Measurements from ENCODE around the gene PLSCR3.

The PLSCR3 gene

DNA sequence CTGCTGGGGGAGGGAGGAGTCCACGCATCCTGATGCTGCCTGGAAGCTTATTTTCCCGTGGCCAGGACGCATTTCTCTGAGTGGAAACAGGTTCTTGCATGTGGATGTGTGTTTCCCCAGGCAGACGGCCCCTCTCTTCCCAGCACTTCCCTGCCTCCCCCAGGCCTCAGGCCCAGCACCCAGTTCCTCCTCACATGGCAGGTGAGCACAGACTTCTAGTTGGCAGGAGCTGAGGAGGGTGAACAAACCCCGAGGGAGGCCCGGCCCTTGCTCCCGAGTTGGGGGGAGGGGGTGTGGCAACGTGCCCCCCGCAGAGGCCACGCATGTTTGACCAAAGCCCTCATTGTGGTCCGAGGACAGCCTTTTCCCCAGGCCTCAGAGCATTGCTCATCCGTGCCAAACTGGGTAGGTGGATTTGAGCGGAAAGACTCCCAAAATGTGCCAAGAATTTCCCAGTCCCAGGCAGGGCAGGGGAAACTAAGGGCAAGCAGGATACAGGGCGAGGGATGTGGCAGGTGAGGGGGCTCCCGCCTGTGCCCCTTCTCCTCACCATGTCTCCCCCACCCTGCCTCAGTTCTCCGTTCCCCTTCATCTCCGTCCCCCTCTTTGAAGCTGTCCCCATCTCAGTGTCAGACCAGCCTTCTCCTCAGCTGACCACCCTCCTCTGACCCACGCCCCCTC lies 24.3 kb upstream of the PLSCR3 start:
- CTCF ChIA-PET, result no interaction called here

DNA sequence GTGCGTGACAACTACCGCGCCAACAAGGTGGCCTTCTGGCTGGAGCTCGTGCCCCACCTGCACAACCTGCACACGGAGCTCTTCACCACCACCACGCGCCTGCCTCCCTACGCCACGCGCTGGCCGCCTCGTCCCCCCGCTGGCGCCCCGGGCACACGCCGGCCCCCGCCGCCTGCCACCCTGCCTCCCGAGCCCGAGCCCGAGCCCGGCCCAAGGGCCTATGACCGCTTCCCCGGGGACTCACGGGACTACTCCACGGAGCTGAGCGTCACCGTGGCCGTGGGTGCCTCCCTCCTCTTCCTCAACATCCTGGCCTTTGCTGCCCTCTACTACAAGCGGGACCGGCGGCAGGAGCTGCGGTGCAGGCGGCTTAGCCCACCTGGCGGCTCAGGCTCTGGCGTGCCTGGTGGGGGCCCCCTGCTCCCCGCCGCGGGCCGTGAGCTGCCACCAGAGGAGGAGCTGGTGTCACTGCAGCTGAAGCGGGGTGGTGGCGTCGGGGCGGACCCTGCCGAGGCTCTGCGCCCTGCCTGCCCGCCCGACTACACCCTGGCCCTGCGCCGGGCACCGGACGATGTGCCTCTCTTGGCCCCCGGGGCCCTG lies 22.8 kb upstream of the PLSCR3 start:
- Mint-ChIP-seq H3K27me3 (peaks cover 13% of the 10 kb centered on the region), H3K9me3 (no peaks in the 10 kb centered on the region), H3K27ac (no peak overlapping the region), H3K36me3 (no peaks in the 10 kb centered on the region), H3K4me3 (no peak overlapping the region), H3K4me1 (no peaks in the 10 kb centered on the region)
- DNase-seq, result no peak
- CTCF ChIA-PET, result interaction anchor here (1.0 kb wide), 1 partner anchor 61 kb away, joined by 4 read pairs; no protein-coding TSS in a partner anchor

More for the DNA sequence above, 24.3 kb upstream of the PLSCR3 start:
- Mint-ChIP-seq H3K9me3 (no peaks in the 10 kb centered on the region), H3K4me1 (no peaks in the 10 kb centered on the region), H3K36me3 (no peaks in the 10 kb centered on the region), H3K27ac (no peak overlapping the region), H3K27me3 (peaks cover 6% of the 10 kb centered on the region), H3K4me3 (no peak overlapping the region)
- DNase-seq, result no peak

DNA sequence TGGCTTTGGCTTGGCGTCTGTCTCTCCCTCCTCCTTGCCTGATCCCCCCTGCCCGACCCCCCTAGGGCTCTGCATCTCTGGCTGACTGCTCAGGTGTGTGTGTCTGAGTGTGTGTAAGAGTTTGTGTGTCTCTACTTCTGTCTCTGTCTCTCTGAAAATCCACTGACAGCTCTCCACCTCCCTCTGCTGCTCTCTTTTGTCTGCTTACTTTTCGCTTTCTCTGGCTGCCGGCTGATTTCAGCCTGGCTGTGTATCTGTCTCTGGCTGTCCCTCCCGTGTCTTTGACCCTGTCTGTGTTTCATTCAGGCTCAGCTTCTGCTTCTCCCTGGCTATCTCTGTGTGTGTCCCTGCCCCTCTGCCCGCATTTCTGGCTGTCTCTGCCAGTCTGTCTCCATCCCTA lies 22.0 kb upstream of the PLSCR3 start:
- Mint-ChIP-seq H3K9me3 (no peaks in the 10 kb centered on the region), H3K4me1 (no peaks in the 10 kb centered on the region), H3K36me3 (no peaks in the 10 kb centered on the region), H3K27me3 (peaks cover 14% of the 10 kb centered on the region), H3K27ac (no peak overlapping the region), H3K4me3 (no peak overlapping the region)
- no peak for DNase-seq
- CTCF ChIA-PET, result interaction anchor here (1.0 kb wide), 1 partner anchor 60 kb away, joined by 4 read pairs; no protein-coding TSS in a partner anchor

DNA sequence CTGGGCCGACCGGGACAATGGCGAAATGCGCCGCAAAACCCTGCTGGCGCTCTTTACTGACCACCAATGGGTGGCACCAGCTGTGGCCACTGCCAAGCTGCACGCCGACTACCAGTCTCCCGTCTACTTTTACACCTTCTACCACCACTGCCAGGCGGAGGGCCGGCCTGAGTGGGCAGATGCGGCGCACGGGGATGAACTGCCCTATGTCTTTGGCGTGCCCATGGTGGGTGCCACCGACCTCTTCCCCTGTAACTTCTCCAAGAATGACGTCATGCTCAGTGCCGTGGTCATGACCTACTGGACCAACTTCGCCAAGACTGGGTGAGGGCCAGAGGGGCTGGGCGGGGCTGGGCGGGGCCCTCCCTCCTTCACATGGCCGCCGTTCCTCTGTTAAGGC lies 21.5 kb upstream of the PLSCR3 start:
- CTCF ChIA-PET, result no interaction called here
- Mint-ChIP-seq H3K27ac (no peak overlapping the region), H3K27me3 (peaks cover 19% of the 10 kb centered on the region), H3K4me1 (no peaks in the 10 kb centered on the region), H3K9me3 (no peaks in the 10 kb centered on the region), H3K4me3 (no peak overlapping the region), H3K36me3 (no peaks in the 10 kb centered on the region)
- DNase-seq, result no peak

DNA sequence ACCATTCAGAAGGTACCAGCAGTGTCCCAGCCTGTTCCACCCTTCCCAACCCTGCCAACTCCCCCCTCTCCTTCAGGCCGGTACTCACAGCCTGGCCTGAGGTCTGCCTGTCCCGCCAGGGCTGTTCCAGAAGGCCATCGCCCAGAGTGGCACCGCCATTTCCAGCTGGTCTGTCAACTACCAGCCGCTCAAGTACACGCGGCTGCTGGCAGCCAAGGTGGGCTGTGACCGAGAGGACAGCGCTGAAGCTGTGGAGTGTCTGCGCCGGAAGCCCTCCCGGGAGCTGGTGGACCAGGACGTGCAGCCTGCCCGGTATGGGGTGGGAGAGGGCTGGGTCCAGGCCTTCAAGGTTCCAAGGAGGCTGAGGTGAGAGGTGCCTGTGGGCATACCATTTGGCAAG lies 20.5 kb upstream of the PLSCR3 start:
- no peak for DNase-seq
- Mint-ChIP-seq H3K27me3 (peaks cover 25% of the 10 kb centered on the region), H3K36me3 (no peaks in the 10 kb centered on the region), H3K9me3 (no peaks in the 10 kb centered on the region), H3K4me3 (no peak overlapping the region), H3K4me1 (no peaks in the 10 kb centered on the region), H3K27ac (no peak overlapping the region)
- CTCF ChIA-PET, result interaction anchor here (0.6 kb wide), 1 partner anchor 362 kb away, joined by 4 read pairs; no protein-coding TSS in a partner anchor

DNA sequence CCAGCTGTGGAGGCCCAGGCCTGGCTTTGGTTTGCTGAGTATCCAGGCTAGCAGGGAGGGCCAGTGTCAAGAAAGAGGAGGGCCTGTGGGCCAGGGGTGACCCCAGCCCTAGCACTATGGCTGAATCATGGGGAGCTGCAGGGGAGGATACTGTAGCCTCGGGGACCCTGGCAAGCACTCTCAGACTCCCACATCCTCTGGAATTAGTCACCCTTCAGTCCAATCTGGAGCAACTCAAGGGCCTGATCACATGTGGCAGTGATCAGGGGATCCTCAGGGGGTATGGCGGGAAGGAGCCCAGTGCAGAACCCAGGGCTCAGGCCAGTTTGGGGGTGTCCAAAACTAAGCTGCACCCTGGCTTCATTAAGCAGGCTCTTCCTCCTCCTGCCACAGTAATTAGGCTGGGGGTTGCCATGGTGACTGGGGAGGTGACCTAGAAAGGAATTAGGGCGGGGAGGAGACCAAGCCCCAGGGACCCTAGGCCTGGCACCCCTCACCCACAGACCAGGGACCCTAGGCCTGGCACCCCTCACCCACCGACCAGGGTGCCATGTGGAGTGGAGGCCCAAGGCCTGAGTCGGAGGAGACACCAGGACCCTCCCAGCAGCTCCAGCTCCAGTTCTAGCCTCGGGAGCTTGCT lies 19.1 kb upstream of the PLSCR3 start:
- Mint-ChIP-seq H3K4me1 (peaks cover 2% of the 10 kb centered on the region), H3K36me3 (no peaks in the 10 kb centered on the region), H3K9me3 (no peaks in the 10 kb centered on the region), H3K27ac (no peak overlapping the region), H3K27me3 (peaks cover 31% of the 10 kb centered on the region), H3K4me3 (no peak overlapping the region)
- no peak for DNase-seq
- CTCF ChIA-PET, result interaction anchor here (0.6 kb wide), 1 partner anchor 158 kb away, joined by 3 read pairs; no protein-coding TSS in a partner anchor

DNA sequence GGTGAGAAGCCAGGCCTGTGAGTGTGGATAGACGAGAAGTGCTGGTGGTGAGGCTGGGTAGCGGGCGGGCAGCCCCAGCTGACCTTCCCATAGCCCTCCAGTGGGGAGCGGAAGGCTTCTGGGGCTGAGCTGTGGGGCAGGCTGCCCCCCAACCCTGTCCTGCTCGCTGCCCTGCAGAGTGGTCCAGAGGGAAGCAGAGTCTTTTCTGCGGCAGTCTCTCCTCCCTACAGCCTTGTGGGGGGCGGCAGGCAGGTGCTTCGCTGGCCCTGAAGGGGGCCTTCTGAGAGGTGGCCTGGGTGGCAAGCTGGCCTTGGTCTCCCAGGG lies 17.1 kb upstream of the PLSCR3 start:
- no peak for DNase-seq
- no peak overlapping the region for H3K27ac Mint-ChIP-seq
- H3K27me3 Mint-ChIP-seq, result peaks cover 47% of the 10 kb centered on the region
- no peaks in the 10 kb centered on the region for H3K9me3 Mint-ChIP-seq
- no peak overlapping the region for H3K4me3 Mint-ChIP-seq
- CTCF ChIA-PET, result no interaction called here
- peaks cover 6% of the 10 kb centered on the region for H3K4me1 Mint-ChIP-seq
- H3K36me3 Mint-ChIP-seq, result no peaks in the 10 kb centered on the region

DNA sequence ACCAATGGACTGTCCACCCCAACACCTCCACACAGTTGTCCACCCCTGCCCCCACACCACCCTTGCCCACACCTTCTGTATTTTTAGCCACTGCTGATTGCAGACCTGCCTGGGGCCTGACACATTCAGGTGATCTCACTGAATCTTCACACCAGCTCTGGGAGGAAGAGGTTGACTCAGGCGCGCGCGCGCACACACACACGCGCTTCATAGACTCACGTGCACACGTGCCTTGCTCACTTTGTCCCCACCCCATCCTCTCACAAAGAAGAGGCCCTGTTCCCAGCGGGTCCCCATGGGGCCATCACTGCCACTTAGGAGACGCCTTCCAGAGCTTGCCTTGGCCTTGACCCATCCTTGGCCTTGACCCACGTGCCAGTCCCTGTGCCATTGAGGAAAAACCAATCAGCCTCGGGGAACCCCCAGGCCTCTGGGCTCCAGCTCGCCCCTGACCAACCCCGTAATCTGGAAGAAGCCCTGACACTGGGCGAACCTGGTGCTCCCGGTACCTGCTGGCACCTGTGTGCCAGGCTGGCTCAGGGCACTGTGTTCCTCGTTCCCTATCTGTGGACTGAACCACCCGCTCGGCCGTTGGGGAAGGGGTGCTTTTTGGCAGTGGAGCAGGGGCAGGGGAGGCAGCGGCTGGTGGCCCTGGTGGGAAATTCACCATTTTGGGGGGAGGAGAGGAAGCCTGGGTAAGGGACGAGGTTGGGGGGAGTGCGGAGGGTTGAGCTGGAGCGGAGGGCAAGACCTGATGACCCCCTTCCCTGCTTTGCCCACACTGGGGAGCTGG lies 16.5 kb upstream of the PLSCR3 start:
- CTCF ChIA-PET, result no interaction called here
- Mint-ChIP-seq H3K27ac (no peak overlapping the region), H3K27me3 (peaks cover 53% of the 10 kb centered on the region), H3K4me1 (peaks cover 9% of the 10 kb centered on the region), H3K9me3 (no peaks in the 10 kb centered on the region), H3K4me3 (no peak overlapping the region), H3K36me3 (no peaks in the 10 kb centered on the region)
- no peak for DNase-seq

DNA sequence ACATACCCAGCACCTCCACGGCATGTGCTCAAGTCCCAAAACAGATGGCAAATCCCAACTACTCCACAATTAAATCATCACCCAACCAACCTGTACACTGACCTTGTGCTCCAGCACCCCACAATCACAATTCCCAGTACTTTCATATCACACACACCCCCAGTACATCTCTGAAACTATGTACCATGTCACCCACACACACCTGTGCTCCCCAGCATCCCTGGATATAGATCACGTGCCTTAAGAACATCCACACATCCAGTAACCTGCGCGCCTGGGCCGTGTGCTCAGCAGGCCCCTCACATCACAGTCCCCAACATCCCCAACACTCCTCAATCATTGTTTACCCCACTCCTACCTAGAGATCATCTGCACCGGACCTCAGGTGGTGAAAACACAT lies 15.4 kb upstream of the PLSCR3 start:
- CTCF ChIA-PET, result no interaction called here
- Mint-ChIP-seq H3K27ac (no peak overlapping the region), H3K4me3 (no peak overlapping the region), H3K36me3 (no peaks in the 10 kb centered on the region), H3K27me3 (peaks cover 63% of the 10 kb centered on the region), H3K9me3 (no peaks in the 10 kb centered on the region), H3K4me1 (peaks cover 12% of the 10 kb centered on the region)
- no peak for DNase-seq

DNA sequence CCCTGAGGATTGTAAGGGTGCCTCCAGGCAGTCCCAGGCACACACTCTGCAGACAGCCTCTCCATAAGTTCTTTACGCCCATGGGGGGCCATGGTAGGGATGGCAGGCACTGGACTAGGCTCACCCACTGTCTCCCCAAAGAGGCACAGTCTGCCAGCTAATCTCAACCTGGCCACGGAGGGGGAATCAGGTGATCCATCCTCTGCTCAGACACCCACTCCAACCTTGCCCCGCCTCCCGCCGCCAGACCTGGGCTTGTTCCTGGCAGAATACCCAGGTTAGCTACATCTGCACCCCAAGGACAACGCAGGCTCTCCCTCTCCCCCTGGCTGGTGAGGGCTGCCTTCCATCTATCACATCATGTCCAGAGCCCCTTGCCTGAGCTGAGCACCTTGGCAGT lies 14.5 kb upstream of the PLSCR3 start:
- CTCF ChIA-PET, result interaction anchor here (0.9 kb wide), 1 partner anchor 11 kb away, joined by 3 read pairs; no protein-coding TSS in a partner anchor
- H3K4me3 Mint-ChIP-seq, result no peak overlapping the region
- peaks cover 71% of the 10 kb centered on the region for H3K27me3 Mint-ChIP-seq
- H3K36me3 Mint-ChIP-seq, result peaks cover 1% of the 10 kb centered on the region
- no peak overlapping the region for H3K27ac Mint-ChIP-seq
- DNase-seq, result no peak
- no peaks in the 10 kb centered on the region for H3K9me3 Mint-ChIP-seq
- peaks cover 12% of the 10 kb centered on the region for H3K4me1 Mint-ChIP-seq

DNA sequence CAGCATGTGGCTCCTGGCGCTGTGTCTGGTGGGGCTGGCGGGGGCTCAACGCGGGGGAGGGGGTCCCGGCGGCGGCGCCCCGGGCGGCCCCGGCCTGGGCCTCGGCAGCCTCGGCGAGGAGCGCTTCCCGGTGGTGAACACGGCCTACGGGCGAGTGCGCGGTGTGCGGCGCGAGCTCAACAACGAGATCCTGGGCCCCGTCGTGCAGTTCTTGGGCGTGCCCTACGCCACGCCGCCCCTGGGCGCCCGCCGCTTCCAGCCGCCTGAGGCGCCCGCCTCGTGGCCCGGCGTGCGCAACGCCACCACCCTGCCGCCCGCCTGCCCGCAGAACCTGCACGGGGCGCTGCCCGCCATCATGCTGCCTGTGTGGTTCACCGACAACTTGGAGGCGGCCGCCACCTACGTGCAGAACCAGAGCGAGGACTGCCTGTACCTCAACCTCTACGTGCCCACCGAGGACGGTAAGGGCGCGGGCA lies 14.0 kb upstream of the PLSCR3 start:
- CTCF ChIA-PET, result interaction anchor here (0.9 kb wide), 1 partner anchor 10 kb away, joined by 3 read pairs; no protein-coding TSS in a partner anchor
- H3K27ac Mint-ChIP-seq, result no peak overlapping the region
- H3K4me3 Mint-ChIP-seq, result no peak overlapping the region
- peaks cover 13% of the 10 kb centered on the region for H3K4me1 Mint-ChIP-seq
- H3K36me3 Mint-ChIP-seq, result peaks cover 1% of the 10 kb centered on the region
- H3K9me3 Mint-ChIP-seq, result no peaks in the 10 kb centered on the region
- DNase-seq, result peak; percentile 58
- H3K27me3 Mint-ChIP-seq, result peaks cover 70% of the 10 kb centered on the region

DNA sequence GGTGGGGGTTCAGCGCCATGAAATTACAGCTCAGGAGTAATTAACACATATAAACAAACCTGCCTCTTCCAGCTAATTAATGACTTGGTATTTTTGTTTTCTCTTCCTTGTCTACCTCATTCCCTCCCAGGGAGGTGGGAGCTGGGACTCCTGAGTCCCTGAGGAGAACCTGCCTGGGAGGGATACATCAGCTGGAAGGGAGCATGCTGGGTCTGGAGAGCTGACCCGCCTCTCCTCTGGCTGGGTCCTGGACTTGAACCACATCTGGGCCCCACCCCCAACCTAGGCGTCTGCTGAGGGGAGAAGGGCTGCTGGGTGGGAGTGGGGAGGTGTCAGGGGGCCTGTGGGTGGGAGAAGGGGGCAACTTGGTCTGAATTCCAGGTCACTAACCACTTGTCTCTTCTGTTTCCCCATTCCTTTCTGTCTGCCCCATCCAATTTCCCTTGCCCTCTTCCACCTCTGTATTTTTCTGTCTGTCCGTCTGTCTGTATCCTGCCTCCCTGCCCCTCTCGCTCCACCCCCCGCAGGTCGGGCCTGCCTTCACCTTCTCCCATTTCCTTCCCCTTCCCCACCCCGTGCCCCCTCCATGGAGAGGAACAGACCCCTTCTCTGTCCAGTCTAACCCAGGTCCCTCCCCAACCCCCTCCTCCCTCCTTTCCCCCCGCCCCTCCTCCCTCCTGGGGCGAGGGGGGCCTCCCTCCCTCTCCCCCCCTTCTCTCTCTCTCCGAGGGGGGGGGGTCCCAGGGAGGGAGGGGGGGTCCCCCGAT lies 13.3 kb upstream of the PLSCR3 start, which contains the start of gene NLGN2:
TSS of gene NLGN2 (plus strand) at position 361 of the 767 bp plus-strand sequence. CDS start 411 bp downstream, outside the sequence.
- Mint-ChIP-seq H3K4me1 (peaks cover 19% of the 10 kb centered on the region), H3K27ac (no peak within 1 kb of the TSS), H3K9me3 (no peaks in the 10 kb centered on the region), H3K4me3 (peak within 1 kb of the TSS; percentile 6), H3K36me3 (peaks cover 1% of the 10 kb centered on the region), H3K27me3 (peaks cover 64% of the 10 kb centered on the region)
- no peak for DNase-seq
- CTCF ChIA-PET, result interaction anchor here (0.8 to 1.3 kb wide), 2 partner anchors 71 to 80 kb away, joined by 3 to 4 read pairs; partner anchors contain the start of gene ACAP1

DNA sequence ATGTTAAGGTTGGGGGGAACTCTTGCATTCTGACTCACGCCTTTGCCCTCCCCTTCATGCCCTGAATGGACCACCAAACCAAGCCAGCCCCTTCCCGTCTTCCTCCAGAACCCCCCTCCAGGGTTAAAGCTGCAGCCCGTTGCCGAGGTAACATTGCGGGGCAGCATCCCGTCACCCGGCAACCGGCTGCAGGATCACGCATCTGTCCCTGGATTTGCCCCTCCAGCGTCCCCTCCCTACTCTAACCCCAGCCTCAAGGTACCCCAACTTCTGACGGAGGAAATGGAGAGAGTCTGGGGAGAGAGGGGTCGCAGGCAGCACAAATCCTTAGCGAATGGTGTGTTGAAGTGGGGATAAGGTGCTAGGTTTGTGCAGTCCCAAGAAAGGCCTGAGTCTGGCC lies 12.8 kb upstream of the PLSCR3 start:
- Mint-ChIP-seq H3K4me3 (peak overlapping the region; percentile 4), H3K27me3 (peaks cover 62% of the 10 kb centered on the region), H3K4me1 (peaks cover 19% of the 10 kb centered on the region), H3K9me3 (no peaks in the 10 kb centered on the region), H3K36me3 (peaks cover 1% of the 10 kb centered on the region), H3K27ac (no peak overlapping the region)
- CTCF ChIA-PET, result interaction anchor here (0.6 to 1.3 kb wide), 3 partner anchors 71 to 154 kb away, joined by 3 to 4 read pairs (median 3); partner anchors contain the start of gene ACAP1
- no peak for DNase-seq
